GM18505 (cell line): ENCODE data around the gene SARS2.

ENCODE experiments used
- ATAC-seq: cut with Tn5 transposase; IDR thresholded peaks from one replicate; pipeline ENCODE4 v1.9.1; 2021; ENCODE audit not compliant: unreplicated experiment
- POLR2A ChIP-seq: IDR thresholded peaks from 4 replicates; pipeline ENCODE4 v1.6.1; 2011; ENCODE audit warnings: borderline replicate concordance; ENCODE audit not compliant: insufficient read depth, insufficient read length; ENCODE audit errors: extremely low read depth

Gene SARS2

DNA sequence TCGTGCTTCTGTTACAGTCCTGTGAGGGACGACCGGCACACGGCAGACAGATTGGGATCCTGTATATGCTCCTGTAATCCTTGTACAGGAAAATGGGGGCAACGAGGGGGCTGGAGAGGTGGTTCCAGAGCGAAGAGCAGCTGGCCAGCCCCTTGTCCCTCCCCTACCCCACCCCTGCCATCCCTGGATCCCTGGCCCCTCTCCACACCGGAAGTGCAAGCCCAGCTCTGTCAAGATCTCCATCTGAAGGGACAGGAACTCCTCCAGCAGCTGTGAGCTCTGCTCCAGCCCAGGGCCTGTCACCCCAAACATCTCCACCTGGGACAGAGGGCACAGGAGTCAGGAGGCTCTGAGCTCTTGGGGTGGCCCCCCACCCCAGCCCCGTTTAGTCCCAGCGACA lies 13.0 kb downstream of the SARS2 start:
- no peak for ATAC-seq
- no peak for TF ChIP-seq POLR2A

DNA sequence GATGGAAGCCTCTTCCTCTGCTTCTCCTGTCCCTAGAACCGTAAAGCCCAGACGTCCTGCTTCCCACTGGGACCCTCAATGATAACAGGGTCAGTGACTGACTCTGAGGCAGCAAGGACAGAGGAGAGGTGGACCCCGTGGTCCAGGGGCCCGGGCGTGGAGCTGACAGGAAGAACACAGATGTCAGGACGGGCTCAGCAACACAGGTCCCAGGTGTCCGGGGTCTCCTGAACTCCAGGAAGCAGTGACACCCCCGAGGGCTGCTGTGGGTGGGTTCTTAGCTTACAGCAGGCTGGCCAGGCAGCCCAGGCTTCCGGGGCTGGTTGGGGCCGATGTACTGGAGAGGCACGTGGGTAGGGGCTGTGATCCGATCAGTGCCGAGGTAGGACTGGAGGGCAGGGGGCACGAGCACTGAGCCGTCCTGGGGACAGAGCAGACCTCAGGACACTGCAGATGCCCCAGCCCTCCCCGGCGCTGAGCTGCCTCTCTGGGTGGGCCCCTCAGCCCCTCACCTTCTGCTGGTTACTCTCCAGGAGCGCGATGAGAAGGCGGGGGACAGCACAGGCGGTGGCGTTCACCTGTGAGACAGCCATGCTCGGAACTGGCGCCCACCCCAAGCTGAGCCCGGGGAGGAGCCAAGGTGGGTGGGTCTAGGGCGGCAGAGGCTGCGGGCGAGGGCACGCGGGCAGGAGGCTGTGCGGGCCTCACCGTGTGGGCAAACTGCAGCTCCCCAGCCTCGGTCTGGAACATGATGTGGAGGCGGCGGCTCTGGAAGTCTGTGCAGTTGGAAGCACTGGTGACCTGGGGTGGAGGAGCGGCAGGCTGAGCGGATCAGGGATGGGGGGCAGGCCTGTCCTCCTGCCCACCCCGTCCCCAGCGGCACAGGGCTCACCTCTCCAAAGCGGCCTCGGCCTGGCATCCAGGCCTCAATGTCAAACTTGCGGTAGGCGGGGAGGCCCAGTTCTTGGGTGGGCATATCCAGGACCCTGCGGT lies 14.9 kb downstream of the SARS2 start:
- no peak for ATAC-seq
- TF ChIP-seq POLR2A: no peak

DNA sequence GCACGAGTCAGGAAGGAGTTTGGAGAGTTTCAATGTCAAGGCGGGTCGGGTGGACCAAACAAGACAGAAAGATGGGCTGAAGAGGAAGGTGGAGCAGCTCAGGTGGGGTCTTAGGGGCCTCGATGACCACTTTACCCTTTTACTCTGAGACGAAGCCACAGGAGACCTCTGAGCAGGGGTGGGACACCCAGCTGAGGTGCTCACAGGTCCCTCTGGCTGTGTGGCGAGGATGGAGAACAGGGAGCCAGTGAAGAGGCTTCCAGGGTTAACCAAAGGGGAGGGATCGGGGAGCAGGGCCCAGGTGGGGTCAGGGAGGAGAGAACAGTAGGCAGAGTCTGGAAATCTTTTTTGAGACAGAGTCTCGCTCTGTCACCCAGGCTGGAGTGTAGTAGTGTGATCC lies 16.6 kb downstream of the SARS2 start:
- no peak for ATAC-seq
- TF ChIP-seq POLR2A: no peak

DNA sequence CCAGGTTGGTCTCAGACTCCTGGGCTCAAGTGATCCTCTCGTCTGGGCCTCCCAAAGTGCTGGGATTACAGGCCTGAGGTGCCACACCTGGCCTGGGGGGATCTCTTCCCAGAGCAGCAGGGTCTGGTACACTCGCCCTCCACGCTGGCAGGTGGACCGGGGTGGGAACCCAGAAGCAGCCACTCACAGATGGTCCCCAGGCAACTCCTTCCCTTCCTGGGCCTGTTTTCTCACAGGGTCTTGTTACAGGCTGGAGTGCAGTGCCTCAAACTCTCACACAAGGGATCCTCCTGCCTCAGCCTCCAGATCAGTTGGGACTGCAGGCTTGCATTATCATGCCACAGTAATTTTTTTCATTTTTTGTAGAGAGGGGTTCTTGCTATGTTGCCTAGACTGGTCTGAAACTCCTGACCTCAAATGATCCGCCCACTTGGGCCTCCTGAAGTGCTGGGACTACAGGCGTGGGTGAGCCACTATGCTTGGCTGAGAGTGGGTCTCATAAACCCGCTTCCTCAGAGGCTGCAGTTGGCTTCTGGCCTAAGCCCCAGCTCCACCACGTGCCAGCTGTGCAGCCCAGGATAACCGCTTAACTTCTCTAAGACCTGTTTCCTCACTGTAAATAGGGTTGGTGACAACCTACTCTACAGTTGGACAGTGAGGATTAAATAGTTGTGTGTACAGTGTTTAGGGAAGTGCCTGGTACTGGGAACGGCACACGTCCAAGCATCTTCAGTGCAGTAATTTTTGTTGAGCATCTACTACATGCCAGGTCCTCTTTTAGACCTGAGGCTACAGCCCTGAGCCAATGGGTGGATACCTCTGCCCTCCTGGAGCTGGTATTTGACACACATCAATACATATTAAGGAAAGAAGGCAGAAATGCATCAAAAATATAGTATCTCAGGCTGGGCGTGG lies 17.7 kb downstream of the SARS2 start:
- TF ChIP-seq POLR2A: no peak
- no peak for ATAC-seq

DNA sequence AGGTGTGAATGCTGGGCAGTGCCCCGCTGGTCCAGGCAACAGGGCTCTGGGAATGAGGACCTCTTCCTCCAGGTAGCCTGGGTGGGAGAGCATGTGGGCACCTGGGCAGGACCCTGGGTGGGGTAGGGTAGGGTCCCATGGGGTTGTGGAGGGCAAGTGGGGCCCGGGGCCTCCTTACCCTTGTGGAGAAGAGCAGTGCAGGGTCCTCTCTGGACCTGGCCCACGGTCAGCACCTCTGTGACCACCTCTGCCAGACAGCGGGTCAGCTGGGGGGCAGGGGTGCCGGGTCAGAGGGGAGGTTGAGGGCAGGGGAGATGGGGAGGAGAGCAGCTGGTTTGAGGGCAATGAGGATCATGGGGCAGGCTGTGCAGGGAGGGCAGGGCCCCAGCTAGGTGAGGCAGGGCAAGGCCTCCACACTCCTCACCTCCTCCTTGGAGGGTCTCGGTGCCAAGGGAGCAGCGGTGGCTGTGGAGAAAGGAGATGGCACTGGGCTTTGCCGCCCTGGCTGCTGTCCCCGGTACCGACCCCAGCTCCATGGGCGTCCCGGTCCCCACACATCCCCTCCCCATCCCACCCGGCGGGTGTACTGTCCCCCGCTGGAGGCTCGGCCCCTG lies 19.1 kb downstream of the SARS2 start:
- ATAC-seq: no peak
- no peak for TF ChIP-seq POLR2A

DNA sequence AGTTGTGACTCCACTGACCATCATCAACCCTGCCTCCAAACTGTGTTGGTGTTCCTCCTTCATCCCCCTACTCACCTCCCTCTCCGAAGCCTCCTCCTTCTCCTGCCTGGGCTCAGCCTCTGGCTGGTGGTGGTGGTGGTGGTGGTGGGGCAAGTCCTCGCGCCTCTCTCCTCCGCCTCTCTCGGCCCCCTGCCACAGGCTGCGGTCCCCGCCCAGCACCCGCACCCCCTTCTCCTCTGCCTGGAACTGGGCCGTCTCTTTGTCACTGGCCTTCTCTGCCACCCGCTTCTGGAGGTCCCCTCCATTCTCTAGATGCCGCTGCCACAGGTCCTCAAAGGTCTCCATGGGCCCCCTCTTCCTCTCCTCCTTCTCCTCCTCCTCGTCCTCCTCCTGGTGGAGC lies 20.1 kb downstream of the SARS2 start:
- no peak for ATAC-seq
- TF ChIP-seq POLR2A: no peak

DNA sequence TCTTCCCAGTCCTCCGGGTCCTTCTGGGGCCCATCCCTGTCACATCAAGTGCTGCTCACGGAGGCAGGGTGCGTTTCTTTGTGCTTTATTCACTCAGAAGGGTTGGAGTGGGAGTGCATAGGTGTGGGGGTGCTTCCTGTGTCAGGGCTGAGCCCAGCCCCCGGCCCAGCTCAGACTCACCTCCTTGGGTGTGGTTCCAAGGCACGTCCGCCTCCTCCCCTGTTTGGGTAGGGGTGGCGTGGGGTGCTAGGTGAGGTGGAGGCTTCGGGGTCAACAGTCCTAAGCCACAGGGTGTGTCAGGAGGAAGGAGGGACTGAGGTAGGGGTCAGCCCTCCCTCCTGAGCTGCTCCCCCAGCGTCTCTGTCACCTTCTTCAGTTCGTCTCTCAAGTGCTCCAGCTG lies 21.7 kb downstream of the SARS2 start:
- ATAC-seq: no peak
- no peak for TF ChIP-seq POLR2A

DNA sequence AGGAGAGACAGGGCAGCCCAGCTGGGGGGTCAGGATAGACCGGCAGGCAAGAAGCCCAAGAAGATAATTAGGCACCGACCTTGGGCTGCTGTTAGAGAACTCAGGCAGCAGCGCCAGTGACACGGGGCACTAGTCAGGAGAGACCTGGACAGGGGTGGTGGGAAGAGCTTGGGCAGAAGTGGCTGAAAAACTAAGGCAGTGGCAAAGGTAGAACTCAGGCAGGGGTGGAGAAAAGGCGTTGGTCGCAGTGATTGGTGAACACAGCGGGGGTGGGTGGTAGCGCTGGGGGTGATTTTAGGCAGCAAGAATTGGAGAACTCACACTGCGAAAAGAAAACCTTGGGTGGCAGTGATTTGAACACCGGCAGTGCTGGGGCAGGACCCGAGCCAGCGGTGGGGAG lies 22.9 kb downstream of the SARS2 start:
- ATAC-seq: no peak
- TF ChIP-seq POLR2A: no peak

DNA sequence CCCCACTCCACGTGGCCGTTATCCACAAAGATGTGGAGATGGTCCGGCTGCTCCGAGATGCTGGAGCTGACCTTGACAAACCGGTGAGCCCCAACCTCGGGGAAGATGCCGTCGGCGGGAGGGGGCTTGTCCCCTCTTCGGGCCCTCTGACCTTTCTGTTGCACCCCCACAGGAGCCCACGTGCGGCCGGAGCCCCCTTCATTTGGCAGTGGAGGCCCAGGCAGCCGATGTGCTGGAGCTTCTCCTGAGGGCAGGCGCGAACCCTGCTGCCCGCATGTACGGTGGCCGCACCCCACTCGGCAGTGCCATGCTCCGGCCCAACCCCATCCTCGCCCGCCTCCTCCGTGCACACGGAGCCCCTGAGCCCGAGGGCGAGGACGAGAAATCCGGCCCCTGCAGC lies 23.3 kb downstream of the SARS2 start:
- ATAC-seq: no peak
- TF ChIP-seq POLR2A: no peak

DNA sequence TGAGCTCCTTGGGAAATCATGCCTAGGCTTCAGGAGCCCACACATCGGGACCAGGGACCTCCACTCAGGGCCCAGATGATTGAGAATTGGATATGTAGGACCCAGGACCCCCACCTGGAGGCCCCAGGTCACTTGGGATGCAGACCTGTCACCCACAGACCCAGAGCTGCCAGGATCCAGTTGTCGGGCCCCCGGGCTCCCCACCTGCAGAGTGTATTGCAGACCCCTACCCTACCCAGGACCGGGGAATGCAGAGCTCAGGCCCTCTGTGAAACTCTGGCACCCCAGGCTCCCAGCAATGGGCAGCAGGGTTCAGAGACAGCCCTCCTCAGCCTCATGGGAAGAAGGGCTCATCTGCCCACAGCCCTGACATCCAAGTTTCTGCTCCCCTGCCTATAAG lies 24.9 kb downstream of the SARS2 start:
- no peak for TF ChIP-seq POLR2A
- ATAC-seq: no peak

DNA sequence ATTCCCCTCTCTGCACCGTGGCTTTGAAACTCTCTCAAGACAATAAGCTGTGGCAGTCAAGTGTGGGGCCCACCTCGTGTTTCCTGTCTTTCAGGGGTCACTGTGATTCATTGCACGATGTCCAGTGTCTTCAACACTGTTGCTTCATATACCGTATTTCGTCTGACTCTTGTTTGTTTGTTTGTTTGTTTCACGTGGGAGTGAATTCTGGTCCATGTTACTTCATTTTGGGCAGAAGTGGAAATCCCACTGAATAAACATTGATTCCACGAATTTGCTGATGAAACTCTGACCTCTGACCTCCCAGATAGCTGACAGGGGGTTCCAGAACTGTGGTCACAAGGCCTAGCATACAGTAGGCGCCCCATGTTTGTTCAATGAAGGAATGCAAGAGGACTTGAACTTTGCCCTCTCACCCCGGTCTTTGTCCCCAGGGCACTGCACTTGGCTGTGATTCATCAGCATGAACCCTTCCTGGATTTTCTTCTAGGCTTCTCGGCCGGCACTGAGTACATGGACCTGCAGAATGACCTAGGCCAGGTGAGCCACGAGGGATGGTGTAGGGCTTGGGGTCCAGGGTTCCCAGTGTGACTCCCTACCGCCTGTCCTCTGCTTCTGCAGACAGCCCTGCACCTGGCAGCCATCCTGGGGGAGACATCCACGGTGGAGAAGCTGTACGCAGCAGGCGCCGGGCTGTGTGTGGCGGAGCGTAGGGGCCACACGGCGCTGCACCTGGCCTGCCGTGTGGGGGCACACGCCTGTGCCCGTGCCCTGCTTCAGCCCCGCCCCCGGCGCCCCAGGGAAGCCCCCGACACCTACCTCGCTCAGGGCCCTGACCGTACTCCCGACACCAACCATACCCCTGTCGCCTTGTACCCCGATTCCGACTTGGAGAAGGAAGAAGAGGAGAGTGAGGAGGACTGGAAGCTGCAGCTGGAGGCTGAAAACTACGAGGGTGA lies 25.7 kb downstream of the SARS2 start:
- no peak for TF ChIP-seq POLR2A
- ATAC-seq: no peak

DNA sequence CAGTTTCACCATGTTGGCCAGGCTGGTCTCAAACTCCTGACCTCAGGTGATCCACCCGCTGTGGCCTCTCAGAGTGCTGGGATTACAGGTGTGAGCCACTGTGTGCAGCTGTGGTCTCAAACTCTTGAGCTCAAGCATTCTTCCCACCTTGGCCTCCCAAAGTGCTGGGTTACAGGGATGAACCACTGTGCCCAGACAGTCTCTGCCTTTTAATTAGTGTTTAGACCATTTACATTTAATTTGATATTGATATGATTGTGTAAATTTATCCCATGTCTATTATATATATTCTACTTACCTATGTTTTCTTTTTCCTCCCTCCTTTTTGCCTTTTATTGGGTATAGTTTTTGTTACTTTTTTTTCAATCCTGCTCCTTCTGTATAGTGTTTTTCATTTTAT lies 28.9 kb downstream of the SARS2 start:
- no peak for ATAC-seq
- no peak for TF ChIP-seq POLR2A
